Measurements from ENCODE around the gene PARD3.

PARD3 gene

GRCh38 chr10:34335960-34336690 is 479.0 kb downstream of the PARD3 start:
- DNase-seq, result no peak

GRCh38 chr10:34334908-34335307 is 480.2 kb downstream of the PARD3 start:
- DNase-seq, result no peak

DNA sequence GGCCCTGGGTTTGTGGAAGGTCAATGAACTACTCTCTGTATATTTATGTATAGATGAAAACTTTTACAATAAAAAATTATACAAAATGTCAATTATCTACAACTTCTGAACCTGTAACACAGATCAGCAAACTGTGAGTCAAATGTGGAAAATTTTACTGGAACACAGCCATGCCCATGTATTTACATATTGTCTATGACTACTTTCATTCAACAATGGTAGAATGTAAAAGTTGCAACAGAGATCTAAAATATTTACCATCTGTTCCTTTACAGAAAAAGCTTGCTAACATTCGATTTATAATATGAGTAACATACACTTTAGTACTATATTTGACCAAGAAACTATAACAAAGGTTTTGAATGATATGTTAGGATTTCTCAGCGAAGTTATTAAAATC is 481.6 kb downstream of the PARD3 start:
- no peak for DNase-seq

GRCh38 chr10:34327184-34327583 is 487.9 kb downstream of the PARD3 start:
- DNase-seq, result no peak

- no peak for DNase-seq
Observed at GRCh38 chr10:34323192-34323591, 491.9 kb downstream of the PARD3 start.

- DNase-seq, result no peak
Observed at GRCh38 chr10:34320265-34320664, 494.8 kb downstream of the PARD3 start.

GRCh38 chr10:34319197-34319846 is 495.8 kb downstream of the PARD3 start:
- DNase-seq, result no peak

DNA sequence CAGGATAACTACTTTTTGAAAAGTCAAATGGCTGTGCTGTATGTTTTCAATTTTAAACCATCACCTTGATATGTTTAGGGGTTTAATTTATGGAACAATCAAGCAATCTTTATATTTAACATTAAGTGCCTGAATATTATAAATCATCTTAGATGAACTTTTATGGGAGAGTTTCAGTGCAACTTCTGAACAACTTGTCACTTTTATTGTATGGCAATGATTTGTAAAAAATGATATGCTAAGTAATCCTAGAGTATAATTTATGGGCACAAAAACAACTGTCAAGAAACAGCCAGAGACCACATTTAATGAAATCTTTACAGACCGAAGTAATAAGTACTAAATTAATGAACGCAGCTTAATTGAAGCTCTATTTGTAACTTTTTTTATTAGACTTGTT is 498.9 kb downstream of the PARD3 start:
- no peak for DNase-seq

DNA sequence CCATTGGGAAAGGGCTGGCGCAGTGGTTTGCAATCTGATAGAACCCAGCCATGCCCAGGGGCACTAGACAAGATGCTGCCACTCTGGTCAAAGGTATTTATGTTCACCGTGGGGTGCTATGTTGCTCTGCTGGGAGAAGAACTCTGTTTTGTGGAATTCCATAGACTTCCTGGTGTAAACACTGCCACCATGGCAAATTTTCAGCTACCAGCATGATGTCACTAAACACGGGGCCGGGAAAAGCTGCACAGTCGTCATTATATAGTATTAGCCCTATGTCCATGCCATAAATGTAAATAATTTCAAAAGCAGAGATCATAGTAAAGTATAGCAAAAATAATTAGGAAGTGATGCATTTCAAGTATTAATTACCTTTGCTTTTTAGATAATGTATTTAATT is 500.6 kb downstream of the PARD3 start:
- no peak for DNase-seq

- DNase-seq, result no peak
Observed at GRCh38 chr10:34313888-34314287, 501.2 kb downstream of the PARD3 start.

DNA sequence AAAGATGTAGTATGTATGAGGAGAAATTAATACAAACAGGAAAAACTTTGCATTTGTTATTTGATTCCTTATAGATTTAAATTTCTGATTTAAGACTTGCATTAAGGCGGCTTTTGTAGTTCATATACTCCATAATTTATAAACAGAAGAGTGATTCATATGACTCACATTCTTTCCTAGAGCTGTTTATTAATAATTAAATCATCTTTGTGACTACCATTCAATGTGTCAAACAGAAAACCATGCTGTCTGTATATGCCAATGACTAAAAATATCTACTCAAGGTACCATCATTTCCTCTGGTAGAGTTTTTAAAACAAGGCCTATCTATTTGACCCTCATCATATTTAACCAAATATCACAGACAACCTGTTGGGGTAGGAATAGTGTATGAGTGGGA is 501.7 kb downstream of the PARD3 start:
- no peak for DNase-seq

DNA sequence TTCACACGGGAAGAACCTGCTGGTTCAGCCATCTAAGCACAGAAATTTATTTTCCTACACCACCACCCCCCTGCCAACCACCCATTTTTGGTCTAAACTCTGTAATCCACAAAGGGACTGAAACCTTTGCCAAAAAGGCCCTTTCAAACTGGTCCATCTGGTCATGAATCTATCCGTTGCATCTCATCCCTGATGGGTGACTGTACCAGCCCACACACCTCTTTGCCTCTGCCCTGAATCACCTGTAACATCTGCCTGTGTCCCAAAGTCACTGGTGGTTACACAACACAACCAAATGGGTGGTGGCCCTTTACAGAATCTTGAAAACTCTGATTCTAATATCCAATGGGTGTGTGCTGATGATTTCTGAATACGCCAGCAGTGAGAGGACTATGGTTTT is 503.4 kb downstream of the PARD3 start:
- no peak for DNase-seq

- DNase-seq, result no peak
Observed at GRCh38 chr10:34310234-34310633, 504.9 kb downstream of the PARD3 start.

DNA sequence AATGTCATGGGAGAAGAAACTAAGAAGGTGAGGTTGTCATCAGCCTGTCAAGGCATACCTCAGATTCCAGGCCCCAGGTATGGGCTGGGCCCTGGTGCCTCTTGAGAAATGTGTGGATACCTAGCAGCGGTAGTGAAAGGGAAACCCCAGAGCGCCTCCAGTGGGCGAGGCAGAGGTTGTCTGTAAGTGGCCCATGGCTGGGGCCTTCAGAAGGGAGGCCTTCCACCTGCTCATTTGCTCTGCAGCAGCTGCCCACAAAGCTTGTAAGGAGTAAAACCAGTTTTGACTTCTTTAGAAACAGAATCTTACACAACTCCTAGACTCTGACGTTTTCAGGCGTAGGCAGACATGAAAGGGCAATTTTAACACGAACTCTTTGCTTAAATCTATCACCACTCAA is 509.9 kb downstream of the PARD3 start:
- no peak for DNase-seq

- no peak for DNase-seq
Observed at GRCh38 chr10:34303022-34303421, 512.1 kb downstream of the PARD3 start.

DNA sequence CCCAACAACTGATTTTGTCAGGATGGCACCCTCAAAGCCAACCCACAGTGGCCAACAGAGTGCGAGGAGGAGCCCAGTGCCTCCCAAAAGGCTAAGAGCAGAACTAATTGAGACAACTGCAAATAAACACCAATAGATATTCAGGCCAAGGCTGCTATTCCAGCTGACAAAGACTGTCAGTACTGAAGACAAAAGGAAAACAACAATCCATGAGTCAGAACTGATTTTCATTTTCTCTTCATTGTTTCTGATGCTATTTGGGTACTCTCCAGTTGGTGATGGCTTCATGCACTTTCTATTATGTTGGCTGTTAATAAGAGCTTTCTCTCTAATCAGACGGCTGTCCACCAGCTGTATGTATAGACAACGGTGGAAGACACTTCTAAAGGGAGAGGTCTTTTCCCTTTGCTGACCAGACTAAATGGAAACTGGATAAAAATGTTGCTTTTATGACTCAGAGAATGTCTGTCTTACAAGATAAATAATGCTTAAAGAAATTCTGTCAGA is 515.9 kb downstream of the PARD3 start:
- peak in 6 of 14 donors; percentile 5 to 47 (median 20) for DNase-seq

GRCh38 chr10:34298346-34298818 is 516.7 kb downstream of the PARD3 start:
- DNase-seq, result no peak

DNA sequence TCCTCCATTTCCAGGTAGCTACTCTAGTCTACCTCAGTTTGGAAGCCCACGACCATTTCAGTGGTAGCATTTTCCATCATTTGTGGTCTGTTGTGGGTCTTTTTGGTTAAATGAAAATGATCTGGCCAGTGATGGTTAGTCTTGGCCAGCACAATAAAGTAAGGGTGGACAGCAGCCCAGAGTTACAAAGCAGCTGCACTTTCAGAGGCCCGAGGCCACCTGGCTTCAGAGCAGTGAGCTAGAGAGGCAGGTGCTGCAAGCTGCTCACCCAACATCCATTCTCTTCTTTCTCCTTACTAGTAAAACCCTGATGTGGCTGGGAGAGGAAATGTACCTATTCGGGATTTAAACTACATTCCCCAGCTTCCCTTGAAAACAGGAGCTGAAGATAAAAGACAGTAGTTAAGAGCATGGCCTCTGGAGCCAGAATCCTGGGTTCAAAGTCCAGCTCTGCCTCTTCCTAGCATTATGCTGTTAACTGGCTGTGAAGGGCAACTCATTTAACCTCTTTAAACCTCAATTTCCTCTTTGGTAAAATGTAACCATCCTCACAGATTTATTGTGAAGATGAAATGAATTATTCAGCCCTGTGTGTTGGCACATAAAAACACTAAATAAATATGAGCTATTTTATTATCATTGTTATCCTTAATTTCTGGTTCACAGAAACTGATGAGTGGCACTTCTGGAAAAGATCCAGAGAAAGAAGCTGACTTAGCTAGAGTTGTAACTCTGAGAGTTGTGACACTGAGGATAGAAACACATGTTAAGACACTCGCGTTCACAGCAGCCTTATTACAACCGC is 517.4 kb downstream of the PARD3 start:
- no peak for DNase-seq

GRCh38 chr10:34295142-34295548 is 520.0 kb downstream of the PARD3 start:
- DNase-seq, result no peak

- DNase-seq, result no peak
Observed at GRCh38 chr10:34294137-34294536, 521.0 kb downstream of the PARD3 start.

DNA sequence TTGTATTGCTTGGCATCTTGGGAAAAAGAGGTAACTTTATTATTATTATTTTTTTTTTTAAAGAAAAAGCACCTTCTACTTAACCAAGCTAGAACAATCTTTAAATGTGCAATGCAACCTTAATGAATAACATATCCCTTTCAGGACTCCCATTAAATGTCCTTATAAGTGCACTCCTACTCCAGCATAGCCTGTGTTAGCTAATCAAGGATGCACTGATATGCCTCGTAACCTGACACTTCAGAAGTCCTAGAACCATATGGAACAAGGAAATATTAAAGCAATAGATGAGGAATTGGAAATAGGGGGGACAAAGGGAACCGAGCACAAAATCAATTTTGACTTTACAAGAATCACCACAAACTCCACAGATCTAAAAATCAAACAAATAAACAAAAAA is 522.4 kb downstream of the PARD3 start:
- DNase-seq, result no peak

GRCh38 chr10:34292194-34292565 is 522.9 kb downstream of the PARD3 start:
- DNase-seq, result no peak

All from C1 segment of cervical spinal cord (tissue), 14 donors.